Lung microvascular endothelial cell (primary cell): ENCODE measurements around the gene CRKL. TPM values are rescaled to one million over a fixed set of nuclear protein-coding genes. Genes with fewer than 3 reads are reported as not detected.
A peak's percentile ranks its signal among the peaks of the same experiment; 100 is the strongest.
"Not testable (repeated sequence)": the region's sequence is repeated elsewhere in the genome, so short reads cannot be mapped to it uniquely, and the experiment has no call there.

Experiments used
- DNase-seq, 2 donors: peaks; one replicate each; pipeline versions ENCODE4 v3.0.0 to v3.0.0-alpha.2; 2010; ENCODE audit warnings: low read depth in 2 of 2
- total RNA-seq: library from RNA; depleted of rRNA; stranded (reverse); fragments of >200 nt; gene quantifications from 2 replicates; pipeline ENCODE4 v1.2.1, GENCODE V29; 2014

CRKL gene
- total RNA-seq, 1 donor from 2014 or later, result 34.3 TPM

GRCh38 chr22:20933910-20934309 is 16.7 kb downstream of the CRKL start:
- DNase-seq, result no peak

DNA sequence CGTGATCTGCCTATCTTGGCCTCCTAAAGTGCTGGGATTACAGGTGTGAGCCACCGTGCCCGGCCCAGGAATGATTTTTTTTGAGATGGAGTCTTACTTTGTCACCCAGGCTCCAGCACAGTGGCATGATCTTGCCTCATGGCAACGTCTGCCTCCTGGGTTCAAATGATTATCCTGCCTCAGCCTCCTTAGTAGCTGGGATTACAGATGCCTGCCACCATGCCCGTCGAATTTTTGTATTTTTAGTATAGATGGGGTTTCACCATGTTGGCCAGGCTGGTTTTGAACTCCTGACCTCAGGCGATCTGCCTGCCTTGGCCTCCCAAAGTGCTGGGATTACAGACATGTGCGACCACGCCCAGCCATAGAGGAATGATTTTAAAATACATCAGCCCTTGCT is 17.8 kb downstream of the CRKL start:
- not testable (repeated sequence) for DNase-seq

- not testable (repeated sequence) for DNase-seq
Measured at GRCh38 chr22:20935780-20936539, 18.8 kb downstream of the CRKL start.

- no peak for DNase-seq
Measured at GRCh38 chr22:20937031-20937793, 20.0 kb downstream of the CRKL start.

DNA sequence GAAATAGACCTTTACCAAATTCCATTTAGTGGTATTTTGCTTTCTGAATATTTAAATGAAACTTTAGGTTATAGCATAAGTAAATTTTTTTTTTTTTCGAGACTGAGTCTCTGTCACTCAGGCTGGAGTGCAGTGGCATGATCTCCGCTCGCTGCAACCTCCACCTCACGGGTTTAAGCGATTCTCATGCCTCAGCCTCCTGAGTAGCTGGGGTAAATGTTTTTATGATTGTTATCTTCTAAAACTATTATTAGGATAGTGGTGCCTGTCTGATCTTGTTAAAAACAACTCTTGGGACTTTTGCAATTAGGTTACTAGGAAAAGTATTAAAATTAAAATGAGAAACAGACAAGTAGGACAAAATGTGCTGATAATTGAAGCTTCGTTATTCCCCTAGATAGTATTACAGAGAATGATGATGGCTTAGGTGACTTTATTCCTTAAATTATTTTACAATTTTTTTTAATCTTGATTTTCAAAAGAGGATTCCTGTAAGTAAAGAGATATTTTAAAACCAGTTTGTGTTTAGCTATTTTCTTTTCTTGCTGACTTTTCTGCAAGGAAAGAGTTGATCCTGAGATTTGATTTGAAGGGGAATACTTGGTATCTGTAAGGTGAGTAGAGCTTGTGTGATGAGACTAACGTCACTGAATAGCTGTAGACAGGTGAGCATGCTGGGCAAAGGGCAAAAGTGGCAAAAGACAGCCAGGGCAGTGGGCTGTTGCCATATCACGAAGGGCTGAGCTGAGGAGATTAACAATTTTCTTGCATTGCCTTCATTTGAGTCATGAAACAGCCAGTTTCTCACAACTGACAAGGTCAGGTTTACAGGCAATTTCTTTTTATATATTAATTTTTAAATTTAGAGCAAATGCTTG is 20.8 kb downstream of the CRKL start:
- no peak for DNase-seq

DNA sequence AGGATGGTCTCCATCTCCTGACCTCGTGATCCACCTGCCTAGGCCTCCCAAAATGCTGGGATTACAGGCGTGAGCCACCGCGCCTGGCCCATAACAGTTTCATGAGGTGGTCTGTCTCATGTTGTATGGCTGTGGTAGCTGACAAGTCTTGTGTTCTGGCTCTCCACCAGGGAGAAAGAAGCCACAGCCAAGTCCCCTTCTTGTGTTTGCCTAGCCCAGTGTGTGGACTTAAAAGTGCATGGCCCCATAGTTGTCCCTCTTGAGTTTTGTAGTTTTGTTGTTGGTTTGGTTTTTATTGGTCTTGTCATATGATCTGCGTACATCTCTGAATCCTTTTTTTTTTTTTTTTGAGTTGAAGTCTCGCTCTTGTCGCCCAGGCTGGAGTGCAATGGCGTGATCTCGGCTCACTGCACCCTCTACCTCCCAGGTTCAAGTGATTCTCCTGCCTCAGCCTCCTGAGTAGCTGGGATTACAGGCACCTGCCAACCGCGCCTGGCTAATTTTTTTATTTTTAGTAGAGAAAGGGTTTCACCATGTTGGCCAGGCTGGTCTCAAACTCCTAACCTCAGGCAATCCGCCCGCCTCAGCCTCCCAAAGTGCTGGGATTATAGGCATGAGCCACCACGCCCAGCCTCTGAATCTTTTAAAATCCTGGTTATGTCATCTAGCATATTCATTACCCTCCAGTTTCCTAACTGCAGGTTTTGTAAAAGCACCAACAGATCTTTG is 22.4 kb downstream of the CRKL start:
- not testable (repeated sequence) for DNase-seq

- no peak for DNase-seq
Measured at GRCh38 chr22:20940186-20940651, 23.0 kb downstream of the CRKL start.

DNA sequence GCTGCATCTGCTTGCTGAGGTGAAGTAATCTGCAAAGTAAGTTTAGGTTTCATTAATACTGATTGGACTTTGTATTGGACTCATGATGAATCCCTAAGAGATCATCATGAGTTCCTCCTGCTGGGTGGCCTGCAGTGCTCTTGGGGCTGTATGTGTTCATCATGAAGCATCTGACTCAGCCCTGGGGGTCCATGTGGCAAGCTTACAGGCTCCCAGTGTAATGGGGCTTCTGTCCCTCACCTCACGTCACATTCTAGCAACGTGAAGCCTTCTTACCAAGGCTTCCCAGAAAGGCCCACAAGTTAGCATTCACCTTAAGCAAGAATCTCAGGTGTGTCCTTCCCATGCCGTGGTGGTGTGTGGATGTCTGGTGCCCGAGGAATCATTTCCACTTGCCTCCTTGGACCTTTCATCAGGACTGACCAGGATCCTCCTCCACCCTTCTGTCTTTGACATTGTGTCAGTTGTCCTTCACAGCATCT is 23.7 kb downstream of the CRKL start:
- no peak for DNase-seq

GRCh38 chr22:20942203-20942902 is 25.1 kb downstream of the CRKL start:
- not testable (repeated sequence) for DNase-seq

DNA sequence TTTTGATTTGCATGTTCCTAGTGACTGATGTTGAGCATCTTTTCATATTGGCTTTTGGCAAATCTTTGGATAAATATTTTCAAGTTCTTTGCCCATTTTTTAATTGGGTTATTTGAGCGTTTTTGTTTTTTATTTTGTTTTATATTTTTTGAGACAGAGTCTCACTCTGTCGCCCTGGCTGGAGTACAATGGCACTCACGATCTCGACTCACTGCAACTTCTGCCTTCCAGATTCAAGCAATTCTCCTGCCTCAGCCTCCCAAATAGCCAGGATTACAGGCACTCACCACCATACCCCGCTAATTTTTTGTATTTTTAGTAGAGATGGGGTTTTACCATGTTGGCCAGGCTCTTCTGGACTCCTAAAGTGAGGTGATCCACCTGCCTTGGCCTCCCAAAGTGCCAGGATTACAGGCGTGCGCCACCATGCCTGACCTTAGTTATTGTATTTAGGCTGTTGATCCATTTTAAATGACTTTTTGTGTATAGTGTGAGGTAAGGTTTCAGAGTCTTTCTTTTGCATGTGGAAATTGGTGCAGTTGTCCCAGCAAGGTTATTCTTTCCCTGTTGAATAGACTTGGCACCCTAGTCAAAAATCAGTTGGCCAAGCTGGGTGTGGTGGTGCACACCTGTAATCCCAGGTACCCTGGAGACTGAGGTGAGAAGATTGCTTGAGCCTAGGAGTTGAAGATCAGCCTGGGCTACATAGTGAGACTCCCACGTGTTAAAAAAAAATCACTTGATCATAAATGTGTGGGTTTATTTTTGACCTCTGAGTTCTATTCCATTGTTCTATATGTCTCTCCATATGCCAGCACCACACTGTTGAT is 26.1 kb downstream of the CRKL start:
- DNase-seq, result no peak

DNA sequence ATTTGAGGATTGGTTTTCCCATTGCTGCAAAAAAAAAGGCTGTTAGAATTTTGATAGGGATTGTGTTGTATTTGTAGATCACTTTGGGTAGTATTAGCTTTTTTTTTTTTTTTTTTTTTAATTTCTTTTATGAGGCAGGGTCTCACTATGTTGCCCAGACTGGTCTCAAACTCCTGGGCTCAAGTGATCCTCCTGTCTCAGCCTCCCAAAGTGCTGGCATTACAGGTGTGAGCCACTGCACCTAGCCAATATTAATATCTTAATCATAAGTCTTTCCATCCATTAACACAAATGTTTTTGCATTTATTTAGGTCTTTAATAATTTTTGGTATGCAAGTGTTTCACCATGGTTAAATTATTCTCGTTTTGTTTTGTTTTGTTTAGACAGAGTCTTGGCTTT is 26.8 kb downstream of the CRKL start:
- DNase-seq, result no peak

DNA sequence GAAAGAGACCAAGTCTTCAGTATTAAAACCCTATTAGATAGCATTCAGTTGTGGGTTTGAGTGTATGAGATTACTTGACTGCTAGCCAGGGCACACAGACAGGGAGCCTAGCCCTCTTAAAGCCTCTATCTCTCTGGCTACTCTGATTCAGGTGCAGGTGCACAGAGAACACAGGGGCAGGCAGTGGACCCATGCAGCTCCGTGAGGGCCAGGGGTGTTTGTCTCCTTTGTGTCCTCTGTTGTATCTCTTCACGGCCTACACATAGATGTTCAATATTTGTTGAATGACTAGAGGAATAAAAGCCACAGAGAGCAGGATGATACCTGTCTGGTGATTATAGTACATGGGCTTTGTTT is 28.3 kb downstream of the CRKL start:
- DNase-seq, result no peak

DNA sequence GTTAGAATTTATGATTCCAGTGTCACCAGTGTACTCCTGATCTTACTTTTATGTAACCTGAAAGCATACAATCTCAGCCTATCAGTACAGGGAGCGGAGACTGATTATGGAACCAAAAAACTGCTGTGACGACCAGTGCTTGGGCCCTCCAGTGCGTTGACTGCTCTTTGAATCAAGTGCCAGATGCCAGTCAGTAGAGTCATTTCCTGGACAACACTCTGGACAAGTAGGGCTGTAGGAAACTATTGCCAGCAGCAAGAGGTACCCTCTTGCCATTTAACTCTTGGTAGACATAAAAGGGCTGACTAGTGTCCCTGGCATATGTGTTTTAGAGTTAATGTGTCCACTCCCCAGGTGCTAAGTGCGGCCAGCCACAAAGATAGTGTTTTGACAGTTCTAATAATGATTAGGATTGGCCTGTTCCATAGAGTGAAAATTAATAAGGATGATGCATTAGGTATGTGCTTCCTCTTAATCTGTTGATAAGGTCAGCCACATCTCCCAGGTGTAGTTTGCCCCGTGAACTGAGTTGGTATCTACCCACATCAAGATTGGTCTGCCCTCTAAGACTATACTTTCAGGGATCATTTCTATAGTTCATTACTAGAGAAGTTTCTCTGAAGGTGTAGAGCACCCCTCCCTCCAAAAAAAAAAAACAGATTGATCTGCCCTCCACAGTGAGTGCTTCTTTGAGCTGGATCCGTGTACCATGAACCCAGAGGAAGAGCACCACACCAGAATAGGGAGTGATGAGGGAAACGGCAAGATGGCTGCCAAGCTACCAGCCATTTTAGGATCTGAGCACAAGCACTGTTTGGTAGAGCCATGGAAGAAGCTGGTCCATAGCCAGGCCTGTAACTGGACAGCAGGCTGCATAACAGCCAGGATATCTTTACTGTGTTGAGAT is 29.1 kb downstream of the CRKL start:
- DNase-seq, result peak; percentile 71 to 78

DNA sequence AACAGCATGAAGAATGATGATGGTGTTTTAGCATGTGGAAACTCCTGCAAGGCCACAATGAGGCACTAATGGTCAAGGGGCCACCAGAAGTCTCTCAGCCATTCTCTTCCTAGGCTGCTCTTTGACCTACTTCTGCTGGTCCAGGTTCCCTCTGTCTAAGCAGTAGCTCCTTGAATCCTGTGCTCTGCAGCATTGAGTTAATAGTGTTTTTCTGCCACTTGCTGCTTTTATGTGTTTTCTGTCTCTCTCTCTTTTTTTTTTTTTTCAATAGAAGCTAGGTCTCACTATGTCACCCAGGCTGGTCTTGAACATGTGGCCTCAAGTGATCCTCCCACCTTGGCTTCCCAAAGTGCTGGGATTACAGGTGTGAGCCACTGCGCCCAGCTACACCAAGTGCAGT is 29.8 kb downstream of the CRKL start:
- no peak for DNase-seq

GRCh38 chr22:20948450-20948849 is 31.2 kb downstream of the CRKL start:
- DNase-seq, result no peak

- no peak for DNase-seq
Measured at GRCh38 chr22:20948989-20949388, 31.8 kb downstream of the CRKL start.

DNA sequence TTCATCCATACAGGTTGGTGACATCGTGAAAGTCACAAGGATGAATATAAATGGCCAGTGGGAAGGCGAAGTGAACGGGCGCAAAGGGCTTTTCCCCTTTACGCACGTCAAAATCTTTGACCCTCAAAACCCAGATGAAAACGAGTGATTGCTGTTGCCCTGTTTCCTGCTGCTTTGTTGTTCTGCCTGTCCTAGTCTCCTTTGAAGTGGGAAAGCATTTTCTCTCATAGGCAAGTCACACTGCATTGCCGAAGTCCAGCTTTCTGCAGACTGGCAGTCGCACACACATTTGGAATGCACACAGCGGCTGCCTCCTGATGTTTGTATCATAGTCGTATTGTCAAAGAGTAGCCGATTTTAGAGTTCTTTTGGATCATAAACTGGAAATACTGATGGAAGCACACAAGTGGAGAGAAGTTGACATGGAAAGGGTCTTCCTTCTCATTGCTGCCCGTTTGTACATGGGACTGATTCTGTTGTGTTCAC is 32.5 kb downstream of the CRKL start:
- no peak for DNase-seq
